B cell (primary cell): ENCODE measurements around the gene ENTHD1. TPM values are rescaled to one million over a fixed set of nuclear protein-coding genes. Genes with fewer than 3 reads are reported as not detected.

ENCODE experiments used
- ATAC-seq: fragments of 200-7000 bp; cut with Tn5 transposase; one replicate; pipeline ENCODE4 v1.10.0; 2021; ENCODE audit warnings: low read depth, mild to moderate bottlenecking, moderate number of reproducible peaks, moderate library complexity
- CTCF ChIA-PET: fragments of 350-600 bp; sonication (Branson Sonifier 250); formaldehyde crosslinking; loops from one replicate; lab custom pipeline; 2021; ENCODE audit warnings: antibody characterized with exemption, inconsistent platforms; lab: Charles Lee
- POLR2A ChIA-PET: fragments of 350-600 bp; sonication (Branson Sonifier 250); formaldehyde crosslinking; loops from one replicate; lab custom pipeline; 2021; ENCODE audit warnings: antibody characterized with exemption; lab: Charles Lee
- DNase-seq: peaks from one replicate; pipeline ENCODE4 v3.0.0; 2013
- H2AFZ ChIP-seq: 2 replicates; pipeline ENCODE4 v1.6.1; 2012; ENCODE audit warnings: mild to moderate bottlenecking, low read depth, low read length; ENCODE audit not compliant: insufficient read depth, poor library complexity, severe bottlenecking
- H3K27ac ChIP-seq, 2 donors: 1 replicate in 1 of 2; 2 replicates in 1 of 2; pipeline ENCODE4 v1.5.1; 2012 to 2013; ENCODE audit warnings: low read length in 2 of 2, mild to moderate bottlenecking in 2 of 2, moderate library complexity in 1 of 2
- H3K27me3 ChIP-seq, 4 experiments: fragments of 200-600 bp in 1 of 4; sonication (generic) in 1 of 4; replicated peaks in 1 of 4; 1 replicate in 2 of 4; 2 replicates in 2 of 4; pipeline versions ENCODE4 v1.6.1 to v1.7.0; 2013 to 2016; ENCODE audit warnings: low read length in 3 of 4, mild to moderate bottlenecking in 2 of 4, mixed read lengths in 1 of 4, moderate library complexity in 1 of 4; ENCODE audit not compliant: insufficient read depth in 4 of 4, control insufficient read depth in 3 of 4; ENCODE audit errors: control extremely low read depth in 1 of 4
- H3K36me3 ChIP-seq, 2 experiments: replicated peaks in 1 of 2; 1 replicate in 1 of 2; 2 replicates in 1 of 2; pipeline versions ENCODE4 v1.6.1 to v1.7.1; 2013; ENCODE audit warnings: low read length in 1 of 2; ENCODE audit not compliant: insufficient read depth in 2 of 2, control insufficient read depth in 1 of 2; ENCODE audit errors: control extremely low read depth in 1 of 2, extremely low read depth in 1 of 2
- H3K4me1 ChIP-seq, 2 donors: fragments of 200-600 bp in 1 of 2; sonication (generic) in 1 of 2; 1 replicate in 1 of 2; 2 replicates in 1 of 2; pipeline versions ENCODE4 v1.5.1 to v1.6.1; 2013 to 2017; ENCODE audit warnings: low read length in 2 of 2; ENCODE audit not compliant: control insufficient read depth in 2 of 2, insufficient read depth in 2 of 2
- H3K4me2 ChIP-seq: replicated peaks from 2 replicates; pipeline ENCODE3; 2012; ENCODE audit warnings: mild to moderate bottlenecking, low read depth, low read length; ENCODE audit not compliant: poor library complexity, severe bottlenecking
- H3K4me3 ChIP-seq, 5 experiments: fragments of 200-600 bp in 1 of 5; sonication (generic) in 1 of 5; 1 replicate in 3 of 5; 2 replicates in 2 of 5; pipeline versions ENCODE4 v1.5.1 to v1.7.0; 2011 to 2016; ENCODE audit warnings: low read length in 4 of 5, mild to moderate bottlenecking in 4 of 5, low read depth in 2 of 5, control low read depth in 1 of 5, moderate library complexity in 1 of 5; ENCODE audit not compliant: insufficient read depth in 1 of 5; ENCODE audit errors: control extremely low read depth in 1 of 5, extremely low read depth in 1 of 5
- H3K79me2 ChIP-seq: fragments of 200-600 bp; sonication (generic); one replicate; pipeline ENCODE4 v1.6.0; 2016; ENCODE audit warnings: low read length; ENCODE audit not compliant: control insufficient read depth, insufficient read depth
- H3K9ac ChIP-seq: fragments of 200-600 bp; sonication (generic); 2 replicates; pipeline ENCODE4 v1.6.1; 2017; ENCODE audit warnings: mild to moderate bottlenecking, low read length, moderate library complexity
- H3K9me3 ChIP-seq, 3 donors: one replicate each; pipeline versions ENCODE4 v1.6.1 to v1.7.1; 2013; ENCODE audit warnings: low read length in 2 of 3; ENCODE audit not compliant: control insufficient read depth in 2 of 3, insufficient read depth in 1 of 3; ENCODE audit errors: control extremely low read depth in 1 of 3
- H4K20me1 ChIP-seq: 2 replicates; pipeline ENCODE4 v1.6.0; 2012; ENCODE audit warnings: mild to moderate bottlenecking, low read length; ENCODE audit not compliant: insufficient read depth, control insufficient read depth, poor library complexity, severe bottlenecking
- H3K27ac Mint-ChIP-seq: one replicate; pipeline ENCODE4 v1.8.0; 2021; ENCODE audit warnings: mixed read lengths
- H3K27me3 Mint-ChIP-seq: one replicate; pipeline ENCODE4 v1.8.0; 2021; ENCODE audit warnings: mixed read lengths
- H3K4me1 Mint-ChIP-seq: one replicate; pipeline ENCODE4 v1.8.0; 2021; ENCODE audit warnings: mixed read lengths
- H3K4me3 Mint-ChIP-seq: one replicate; pipeline ENCODE4 v1.8.0; 2021; ENCODE audit warnings: mixed read lengths
- H3K9me3 Mint-ChIP-seq: one replicate; pipeline ENCODE4 v1.8.0; 2022; ENCODE audit warnings: mixed read lengths; ENCODE audit not compliant: insufficient read depth
- CTCF ChIP-seq: fragments of 200-600 bp; IDR thresholded peaks from one replicate; pipeline ENCODE4 v1.8.0; 2022; ENCODE audit warnings: antibody characterized with exemption, mild to moderate bottlenecking
- EZH2 ChIP-seq: IDR thresholded peaks from 2 replicates; pipeline ENCODE4 v1.6.1; 2012; ENCODE audit warnings: borderline replicate concordance, low read depth, mild to moderate bottlenecking, moderate library complexity, low read length; ENCODE audit not compliant: insufficient read depth, poor library complexity, severe bottlenecking
- WGBS: methylation state at CpG from one replicate; pipeline ENCODE4 v1.1.5; 2013; ENCODE audit warnings: missing lambda C conversion rate; ENCODE audit not compliant: insufficient coverage; 5-methylcytosine and 5-hydroxymethylcytosine counted together
- intact Hi-C: fragments of 100-400 bp; cut with micrococcal nuclease; formaldehyde crosslinking; loops from one replicate; pipeline ENCODE4 v1.10.0; 2022
- polyA plus RNA-seq: library from polyadenylated mRNA; depleted of rRNA; stranded (reverse); fragments of >200 nt; gene quantifications from 2 replicates; pipeline ENCODE4 v1.2.3, GENCODE V29; 2012
- total RNA-seq, 2 donors: library from RNA; stranded (reverse); fragments of 120-200 nt in 1 of 2; gene quantifications; 1 replicate in 1 of 2; 2 replicates in 1 of 2; pipeline versions ENCODE4 v1.2.3 to v1.2.4, GENCODE V29; 2013 to 2022

ENTHD1 gene
- total and polyA plus RNA-seq, 2 donors (not counting 1 experiment from before 2014, with no cell fraction given): not detected

GRCh38 chr22:39883057-39883456 is 10.5 kb downstream of the ENTHD1 start:
- Mint-ChIP-seq H3K27me3 (no peaks in the 10 kb centered on the region), H3K9me3 (no peaks in the 10 kb centered on the region), H3K4me1 (no peaks in the 10 kb centered on the region), H3K4me3 (no peak overlapping the region), H3K27ac (no peak overlapping the region)
- H3K9me3 ChIP-seq: peaks cover 0 to 1% (median 0%) of the 10 kb centered on the region in 3 donors
- H3K36me3 ChIP-seq: no peaks in the 10 kb centered on the region
- DNase-seq (no peak), ATAC-seq (no peak)
- intact Hi-C loops: no loop called here
- no peak overlapping the region for H3K4me2 ChIP-seq
- TF ChIP-seq CTCF (no peak), EZH2 (no peak)
- H3K79me2 ChIP-seq: no peaks in the 10 kb centered on the region
- no peaks in the 10 kb centered on the region for H3K27me3 ChIP-seq
- ChIA-PET CTCF (no interaction called here), POLR2A (no interaction called here)
- H3K27ac ChIP-seq: no peak overlapping the region
- no peaks in the 10 kb centered on the region for H4K20me1 ChIP-seq
- H3K4me1 ChIP-seq: no peaks in the 10 kb centered on the region
- no peak overlapping the region for H3K9ac ChIP-seq
- WGBS: no CpG with 5 or more reads among the region's 1 CpG
- H2AFZ ChIP-seq: no peak overlapping the region
- H3K4me3 ChIP-seq: no peak overlapping the region

GRCh38 chr22:39880722-39881121 is 12.8 kb downstream of the ENTHD1 start:
- peaks cover 0 to 1% (median 0%) of the 10 kb centered on the region in 3 donors for H3K9me3 ChIP-seq
- H3K4me1 ChIP-seq: no peaks in the 10 kb centered on the region
- no peak overlapping the region for H3K4me3 ChIP-seq
- no peaks in the 10 kb centered on the region for H3K27me3 ChIP-seq
- H3K4me2 ChIP-seq: no peak overlapping the region
- ATAC-seq (no peak), DNase-seq (no peak)
- CTCF ChIA-PET: no interaction called here
- H2AFZ ChIP-seq: no peak overlapping the region
- no peaks in the 10 kb centered on the region for H3K27me3 Mint-ChIP-seq
- POLR2A ChIA-PET: no interaction called here
- H3K27ac ChIP-seq: no peak overlapping the region
- no peaks in the 10 kb centered on the region for H3K36me3 ChIP-seq
- no peaks in the 10 kb centered on the region for H4K20me1 ChIP-seq
- no peak for TF ChIP-seq CTCF
- TF ChIP-seq EZH2: no peak
- no peaks in the 10 kb centered on the region for H3K4me1 Mint-ChIP-seq
- no peak overlapping the region for H3K4me3 Mint-ChIP-seq
- no peaks in the 10 kb centered on the region for H3K9me3 Mint-ChIP-seq
- H3K27ac Mint-ChIP-seq: no peak overlapping the region
- intact Hi-C loops: no loop called here
- no peak overlapping the region for H3K9ac ChIP-seq
- H3K79me2 ChIP-seq: no peaks in the 10 kb centered on the region
